ENCODE measurements around the gene ABLIM2.

Gene ABLIM2

DNA sequence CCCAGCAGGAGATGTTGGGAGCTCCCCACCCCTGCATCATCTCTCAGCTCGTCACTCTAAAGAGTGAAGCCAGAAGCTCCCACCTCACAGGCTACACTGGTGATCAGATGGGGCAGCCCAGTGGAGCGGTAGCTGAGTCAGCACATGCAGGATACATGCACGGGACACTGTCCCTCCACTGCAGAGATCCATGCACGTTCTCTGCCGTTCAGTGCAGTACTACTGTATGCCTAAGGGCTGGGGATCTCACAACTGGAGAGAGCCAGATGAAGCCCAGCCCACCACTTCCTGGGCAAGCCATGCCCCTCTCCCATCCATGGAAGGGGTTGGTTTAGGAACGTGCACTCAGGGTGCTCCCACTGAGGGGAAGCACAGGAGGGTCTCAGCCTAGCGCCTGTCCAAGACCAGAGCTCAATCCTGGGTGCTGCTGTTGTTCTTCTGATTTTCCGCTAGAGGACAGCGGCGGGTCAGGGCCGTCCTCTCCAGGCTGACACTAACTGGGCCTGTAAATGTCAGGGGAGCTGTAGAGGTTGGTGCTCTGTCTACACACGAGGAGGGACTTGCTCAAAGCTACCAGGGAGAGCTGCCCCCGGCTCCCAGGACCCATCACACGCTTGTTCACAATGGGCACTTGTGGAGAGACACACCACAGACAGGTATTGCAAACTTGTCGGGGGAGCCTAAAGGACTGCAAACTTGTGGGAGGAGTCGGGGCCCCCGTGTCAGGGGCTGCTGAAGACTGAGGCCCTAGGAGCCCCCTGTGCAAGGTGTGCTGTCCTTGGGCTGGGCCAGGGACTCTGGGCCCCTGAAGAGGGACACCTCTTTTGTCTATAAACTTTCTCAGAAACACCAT, 18.2 kb upstream of the ABLIM2 start:
- peak in 8 of 51 donors; percentile 23 to 40 (median 26) for DNase-seq

GRCh38 chr4:8175686-8176085, 17.1 kb upstream of the ABLIM2 start:
- no peak for DNase-seq

DNA sequence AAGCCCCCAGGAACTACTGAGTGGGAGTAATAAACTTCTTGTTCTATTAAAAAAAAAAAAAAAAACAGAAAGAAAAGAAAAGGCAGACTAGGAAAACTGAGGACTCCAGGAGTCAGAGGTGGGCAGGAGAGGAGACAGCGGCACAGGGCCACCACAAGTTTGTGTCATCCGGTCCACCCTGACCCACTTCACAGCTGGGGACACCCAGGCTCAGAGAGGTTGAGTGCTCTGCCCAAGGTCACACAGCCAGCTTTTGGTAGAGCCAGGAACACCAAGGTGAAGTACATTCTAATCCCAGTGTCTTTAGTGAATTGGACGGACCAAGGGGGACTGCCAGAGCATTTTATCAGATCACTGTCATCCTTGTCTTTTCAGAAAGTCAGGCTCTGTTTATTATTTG, 16.4 kb upstream of the ABLIM2 start:
- DNase-seq = no peak

DNA sequence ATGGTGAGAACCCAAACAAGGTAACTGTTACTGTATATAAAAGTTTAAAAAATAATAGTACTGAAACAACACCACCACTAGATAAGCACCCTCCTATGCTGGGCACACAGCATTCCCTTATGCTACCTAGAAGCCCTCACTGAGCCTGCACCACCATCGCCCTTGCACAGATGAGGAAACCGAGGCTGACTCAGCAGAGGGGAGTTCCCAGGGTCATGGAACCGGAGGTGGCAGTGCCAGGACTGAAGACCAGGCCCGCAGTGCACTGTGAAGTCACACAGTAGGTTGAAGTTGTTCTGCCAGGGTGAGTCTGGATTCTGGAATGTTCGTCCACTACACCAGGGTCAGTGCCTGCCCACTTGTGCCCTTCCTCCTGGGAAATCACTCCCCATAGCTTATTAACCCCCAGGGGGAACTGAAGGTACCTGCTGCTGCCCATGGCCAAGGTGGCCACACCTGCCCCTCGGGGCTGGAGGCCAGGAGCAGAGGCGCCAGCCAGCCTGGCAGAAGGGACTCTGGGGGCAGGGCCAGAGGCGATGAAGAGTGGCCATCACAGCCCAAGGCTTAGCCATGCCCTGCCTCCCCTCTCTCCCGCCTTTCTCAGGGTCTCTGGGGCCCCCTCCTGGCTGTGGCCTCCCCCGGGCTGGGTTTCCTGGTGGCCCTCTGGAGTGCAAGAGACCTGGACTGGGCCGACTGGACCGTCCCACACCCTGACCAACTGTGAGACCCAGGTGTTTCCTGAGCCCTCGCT, 15.1 kb upstream of the ABLIM2 start:
- DNase-seq = no peak

GRCh38 chr4:8171984-8172924, 13.6 kb upstream of the ABLIM2 start:
- DNase-seq = no peak

- DNase-seq = no peak
These were observed 12.7 kb upstream of the ABLIM2 start for GRCh38 chr4:8171266-8171665.

DNA sequence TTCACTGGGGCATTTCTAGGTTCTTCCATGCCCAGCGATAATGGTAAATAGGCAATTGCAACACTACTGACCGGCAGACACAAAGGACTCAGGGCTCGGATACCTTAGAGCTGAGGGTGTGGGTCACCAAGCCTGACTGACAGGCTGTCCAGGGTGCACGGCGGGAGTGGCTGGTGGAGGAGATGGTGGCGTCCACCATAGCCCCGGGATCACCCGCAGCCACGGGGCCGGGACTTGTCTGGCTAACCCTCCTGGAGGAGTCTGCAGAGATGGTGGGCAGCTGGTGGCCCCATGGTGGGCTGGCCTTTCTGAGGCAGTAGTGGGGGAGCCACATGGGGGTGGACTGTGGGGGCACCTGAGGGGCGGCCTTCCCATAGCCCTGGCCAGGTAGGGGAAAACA, 11.7 kb upstream of the ABLIM2 start:
- DNase-seq = no peak

DNA sequence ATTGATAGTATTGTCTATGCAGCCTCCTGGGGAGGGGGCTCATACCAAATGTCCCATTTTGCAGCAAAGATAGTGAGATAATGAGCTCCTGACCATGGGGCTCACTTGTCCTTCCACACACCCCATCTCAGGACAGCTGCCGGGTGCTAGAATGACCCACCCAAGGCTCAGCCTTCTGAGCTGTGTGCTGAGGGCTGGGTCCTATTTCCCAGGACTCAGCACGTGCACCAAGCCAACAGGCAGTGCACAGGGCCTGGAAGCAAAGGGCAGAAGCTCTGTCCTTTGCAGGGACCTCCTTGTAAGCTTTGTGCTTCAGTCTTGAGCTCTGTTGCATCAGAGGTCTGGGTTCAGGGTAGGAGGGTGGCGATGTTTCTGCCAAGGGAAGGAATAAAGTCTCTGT, 11.2 kb upstream of the ABLIM2 start:
- DNase-seq = no peak

DNA sequence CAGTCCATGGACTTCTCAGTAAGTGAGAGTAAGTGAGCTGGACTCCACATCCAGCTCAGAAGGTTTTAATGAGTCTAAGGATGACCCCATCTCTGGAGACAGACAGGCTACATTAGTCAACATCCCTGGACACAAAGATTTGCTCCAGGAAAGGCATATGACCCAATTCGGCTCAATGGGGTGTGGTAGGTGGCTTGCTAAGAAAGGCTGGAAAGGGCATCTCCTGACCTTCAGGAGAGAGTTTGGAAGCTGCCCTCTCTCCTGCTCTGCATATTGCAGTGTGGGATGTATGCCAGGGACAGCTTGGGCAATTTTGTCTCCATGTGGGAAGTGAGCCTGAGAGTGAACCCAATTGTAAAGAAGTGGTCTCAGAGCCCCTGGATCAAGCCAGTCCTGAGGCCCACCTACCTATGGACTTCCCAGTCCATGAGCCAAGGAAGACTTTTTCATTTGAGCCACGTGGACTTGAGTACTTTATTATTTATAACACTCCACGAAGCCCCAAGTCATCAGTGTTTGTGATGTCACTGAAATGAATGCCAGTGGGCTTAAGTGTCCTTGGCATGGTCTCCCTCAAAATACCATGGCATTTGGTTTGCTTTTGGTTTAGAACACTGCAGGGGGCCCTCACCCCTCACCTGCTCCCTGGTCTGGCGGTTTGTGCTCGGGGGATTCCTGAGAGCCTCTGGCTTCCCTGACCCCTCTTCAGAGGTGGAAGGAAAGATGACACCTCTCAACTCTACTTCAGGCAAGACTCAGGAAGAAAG, 10.4 kb upstream of the ABLIM2 start:
- DNase-seq = no peak

DNA sequence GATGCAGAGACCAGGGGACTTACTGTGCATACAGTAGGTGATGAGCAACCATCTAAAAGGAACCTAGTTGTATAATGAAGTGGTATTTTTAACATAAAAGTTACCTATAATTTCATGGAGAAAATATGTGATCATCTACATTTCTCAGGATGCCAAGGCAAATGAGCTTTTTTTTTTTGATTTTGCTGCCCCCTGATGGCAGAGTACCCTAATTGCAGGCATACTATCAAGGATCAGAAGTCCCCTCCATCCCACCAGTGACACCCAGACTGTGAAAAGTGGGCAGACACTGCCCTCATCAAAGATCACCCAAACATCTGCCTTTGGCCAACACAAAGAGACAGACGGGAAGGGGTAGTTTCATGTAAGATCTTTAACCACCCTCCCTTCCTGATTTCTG, 9.6 kb upstream of the ABLIM2 start:
- DNase-seq = no peak

DNA sequence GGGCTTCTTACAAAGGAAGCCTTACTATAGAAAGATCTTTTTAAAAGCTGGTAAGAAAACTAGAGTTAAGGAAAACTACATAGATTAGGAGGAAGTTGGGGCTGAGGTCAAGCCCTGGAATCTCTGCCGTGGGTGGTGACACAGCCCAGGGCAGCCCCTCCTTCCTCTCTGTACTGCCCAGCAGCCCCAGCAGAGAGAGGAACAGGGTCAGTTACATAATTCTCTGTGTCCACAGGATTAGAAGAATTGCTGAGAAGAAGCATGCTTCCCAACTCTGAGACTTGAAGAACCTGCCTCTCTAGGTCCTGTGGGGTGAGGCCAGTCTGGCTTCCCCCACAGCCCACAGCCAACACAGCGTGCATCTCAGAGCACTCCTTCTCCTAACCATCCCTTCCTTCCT, 9.2 kb upstream of the ABLIM2 start:
- DNase-seq = peak in 4 of 51 donors; percentile 10 to 44 (median 17)

DNA sequence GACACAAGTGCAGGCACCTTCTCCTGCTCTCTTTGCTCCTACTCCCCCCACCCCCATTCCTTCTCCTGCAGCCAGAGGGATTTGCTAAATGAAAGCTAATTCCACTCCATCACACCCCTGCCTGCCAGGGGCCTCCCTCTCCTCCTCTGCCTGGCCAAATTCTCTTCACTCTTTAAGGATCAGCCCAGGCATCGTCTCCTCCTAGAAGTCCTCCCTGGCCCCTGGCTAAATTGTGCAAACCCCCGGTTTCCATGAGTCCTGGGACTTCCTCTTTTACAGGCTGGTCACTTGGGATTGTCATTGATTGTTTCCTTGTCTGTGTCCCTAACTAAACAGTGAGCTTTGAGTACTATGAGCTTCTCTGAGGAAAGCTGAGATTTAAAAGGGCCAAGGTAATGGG, 8.7 kb upstream of the ABLIM2 start:
- DNase-seq = no peak

GRCh38 chr4:8165374-8165896, 6.8 kb upstream of the ABLIM2 start:
- DNase-seq = no peak

DNA sequence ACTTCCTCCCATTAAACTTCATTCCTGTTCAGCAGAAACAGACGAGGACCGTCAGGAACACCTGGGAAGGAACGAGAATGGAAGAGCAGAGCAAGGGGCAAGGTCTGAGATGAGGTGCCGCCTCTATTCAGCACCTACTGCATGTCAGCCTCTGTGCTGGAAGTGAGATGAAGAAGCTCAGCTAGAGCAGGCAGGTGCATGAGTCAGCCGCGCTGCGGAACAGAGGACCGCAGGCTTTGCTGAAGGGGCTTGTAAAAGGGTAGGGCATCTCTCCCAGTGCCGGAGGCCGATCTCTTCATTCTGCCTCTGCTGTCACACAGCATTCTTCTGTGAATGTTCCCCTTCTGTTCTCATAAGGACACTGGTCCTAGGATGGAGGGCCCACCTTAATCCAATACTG, 6.1 kb upstream of the ABLIM2 start:
- no peak for DNase-seq

- DNase-seq = no peak
These were observed 5.6 kb upstream of the ABLIM2 start for GRCh38 chr4:8164194-8164565.

GRCh38 chr4:8163436-8164193, 5.0 kb upstream of the ABLIM2 start:
- DNase-seq = no peak

DNA sequence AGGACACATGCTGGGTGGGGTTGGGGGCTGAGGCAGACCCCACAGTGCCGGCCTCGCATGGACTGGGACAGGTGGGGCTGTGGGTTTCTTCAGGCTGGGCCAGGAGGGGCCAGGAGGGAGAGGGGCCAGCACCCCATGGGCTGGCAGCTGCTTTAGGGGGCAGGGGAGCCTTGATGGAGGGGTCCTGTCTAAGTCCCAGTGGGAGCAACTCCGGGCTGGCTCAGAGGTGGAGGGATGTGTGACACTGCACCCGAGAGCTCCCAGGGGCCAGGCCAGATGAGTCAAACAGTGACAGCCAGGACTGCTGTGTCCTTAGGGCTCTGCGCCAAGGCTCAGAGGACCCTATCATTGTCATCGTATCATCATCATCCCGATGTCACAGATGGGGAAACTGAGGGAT, 4.4 kb upstream of the ABLIM2 start:
- DNase-seq = no peak

DNA sequence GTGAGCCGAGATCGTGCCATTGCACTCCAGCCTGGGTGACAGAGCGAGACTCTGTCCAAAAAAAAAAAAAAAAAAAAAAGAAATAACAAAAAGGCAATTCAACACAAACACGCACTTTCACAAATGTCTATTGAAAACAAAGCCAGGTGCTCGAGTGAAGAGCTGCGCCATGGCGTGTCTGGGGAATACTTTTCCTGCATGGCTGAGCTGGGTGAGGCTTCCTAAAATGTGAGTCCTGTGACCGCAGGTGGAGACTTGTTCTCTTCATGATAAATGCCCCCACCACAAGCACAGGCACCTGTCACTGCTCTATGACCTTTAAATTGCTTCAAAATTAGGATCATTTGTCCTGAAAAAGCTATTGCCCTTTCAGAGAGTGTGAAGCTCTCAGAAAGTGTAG, 4.0 kb upstream of the ABLIM2 start:
- DNase-seq = no peak

- no peak for DNase-seq
These were observed 2.0 kb upstream of the ABLIM2 start for GRCh38 chr4:8160572-8160971.

DNA sequence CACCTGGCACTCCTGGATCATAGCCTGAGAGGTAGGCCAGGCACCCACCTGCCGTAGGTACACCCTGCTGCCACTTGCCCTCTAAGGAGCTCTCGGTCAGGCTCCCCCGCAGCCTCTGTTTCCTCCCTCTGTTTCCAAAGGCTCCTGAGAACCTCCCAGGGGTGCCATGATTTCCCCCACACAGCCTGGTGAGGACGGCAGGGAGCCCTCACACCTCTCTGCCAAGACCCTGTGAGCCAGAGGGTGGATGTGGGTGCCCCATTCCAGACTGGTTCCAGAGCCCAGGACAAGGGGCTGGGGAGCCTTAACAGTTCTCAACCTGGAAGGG, 1.6 kb upstream of the ABLIM2 start:
- no peak for DNase-seq

Measured in hypothalamus (tissue), 51 donors.